ENCODE results near the gene BRICD5.

BRICD5 gene

GRCh38 chr16:2237102-2237482, 26.4 kb upstream of the BRICD5 start:
- DNase-seq = no peak

GRCh38 chr16:2236337-2237101, 25.9 kb upstream of the BRICD5 start, which contains the start of gene DNASE1L2:
DNASE1L2 (plus strand) TSS chr16:2236444; CDS start chr16:2236817, 373 bp downstream.
- no peak for DNase-seq

DNA sequence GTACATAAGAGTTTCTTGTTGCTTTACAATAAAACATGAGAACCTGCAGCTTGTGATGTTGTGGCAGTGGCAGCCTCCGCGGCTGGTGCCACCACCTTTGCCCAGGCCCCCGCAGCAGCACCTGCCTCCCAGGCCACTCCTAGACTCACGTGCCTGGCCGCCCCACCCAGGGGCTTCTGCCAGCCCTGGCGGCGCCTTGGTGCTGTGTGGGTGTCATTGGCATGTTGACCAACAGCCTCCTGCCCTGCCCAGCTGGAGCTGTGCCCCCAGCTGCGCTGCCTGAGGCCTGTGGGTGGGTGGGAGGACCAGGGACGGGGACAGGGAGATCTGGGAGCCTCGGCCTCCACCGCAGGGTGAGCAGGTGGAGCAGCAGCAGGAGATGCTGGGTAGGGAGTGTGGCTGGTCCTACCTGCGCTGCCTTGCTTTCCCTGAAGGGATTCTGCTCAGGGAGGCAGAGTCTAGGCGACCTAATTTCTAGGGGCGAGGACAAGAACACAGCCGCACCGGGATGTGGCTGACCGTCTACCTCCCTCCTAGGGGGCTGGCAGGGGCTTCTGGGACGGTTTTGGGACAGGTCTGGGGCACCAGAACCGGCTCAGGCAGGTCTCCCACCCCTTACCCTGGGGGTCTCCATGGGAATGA, 25.2 kb upstream of the BRICD5 start:
- DNase-seq = no peak

- no peak for DNase-seq
These were observed 24.6 kb upstream of the BRICD5 start for GRCh38 chr16:2235234-2235651.

GRCh38 chr16:2234813-2235170, 24.1 kb upstream of the BRICD5 start:
- DNase-seq = no peak

- DNase-seq = no peak
These were observed 23.5 kb upstream of the BRICD5 start for GRCh38 chr16:2233872-2234812.

DNA sequence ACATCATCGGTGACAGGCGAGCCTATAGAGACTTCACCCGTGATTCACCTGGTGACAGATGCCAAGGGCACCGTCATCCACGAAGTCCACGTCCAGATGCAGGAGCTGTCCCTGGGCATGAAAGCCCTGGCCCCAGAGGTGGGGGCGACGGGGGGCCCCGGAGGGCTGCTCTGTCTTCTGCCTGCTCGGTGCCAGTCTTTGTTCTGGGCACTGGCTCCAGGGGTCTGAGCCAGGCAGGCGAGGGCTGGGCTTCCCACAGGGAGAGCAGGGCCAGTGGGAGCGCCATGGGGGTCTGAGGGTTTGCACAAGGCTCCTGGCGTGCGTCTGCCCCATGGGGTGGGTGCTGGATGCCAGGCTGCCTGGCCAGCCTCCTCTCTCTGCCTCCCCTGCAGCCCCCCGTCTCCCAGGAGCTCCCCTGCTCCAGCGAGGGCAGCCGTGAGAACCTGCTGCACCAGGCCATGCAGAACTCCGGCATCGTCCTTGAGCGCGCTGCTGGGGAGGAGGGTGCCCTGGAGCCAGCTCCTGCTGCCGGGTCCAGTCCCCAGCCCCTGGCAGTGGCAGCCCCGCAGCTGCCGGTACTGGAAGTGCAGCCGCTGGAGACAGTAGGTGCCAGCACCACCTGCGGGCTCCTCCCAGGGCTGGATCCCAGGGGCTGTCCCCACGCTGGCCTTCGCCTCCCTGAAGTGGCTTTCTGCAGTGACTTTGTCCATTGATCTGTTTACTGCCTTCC, 22.5 kb upstream of the BRICD5 start:
- DNase-seq = no peak

GRCh38 chr16:2232094-2232990, 21.7 kb upstream of the BRICD5 start:
- no peak for DNase-seq

- no peak for DNase-seq
These were observed 20.6 kb upstream of the BRICD5 start for GRCh38 chr16:2231016-2231931.

GRCh38 chr16:2230376-2230775, 19.7 kb upstream of the BRICD5 start:
- no peak for DNase-seq

DNA sequence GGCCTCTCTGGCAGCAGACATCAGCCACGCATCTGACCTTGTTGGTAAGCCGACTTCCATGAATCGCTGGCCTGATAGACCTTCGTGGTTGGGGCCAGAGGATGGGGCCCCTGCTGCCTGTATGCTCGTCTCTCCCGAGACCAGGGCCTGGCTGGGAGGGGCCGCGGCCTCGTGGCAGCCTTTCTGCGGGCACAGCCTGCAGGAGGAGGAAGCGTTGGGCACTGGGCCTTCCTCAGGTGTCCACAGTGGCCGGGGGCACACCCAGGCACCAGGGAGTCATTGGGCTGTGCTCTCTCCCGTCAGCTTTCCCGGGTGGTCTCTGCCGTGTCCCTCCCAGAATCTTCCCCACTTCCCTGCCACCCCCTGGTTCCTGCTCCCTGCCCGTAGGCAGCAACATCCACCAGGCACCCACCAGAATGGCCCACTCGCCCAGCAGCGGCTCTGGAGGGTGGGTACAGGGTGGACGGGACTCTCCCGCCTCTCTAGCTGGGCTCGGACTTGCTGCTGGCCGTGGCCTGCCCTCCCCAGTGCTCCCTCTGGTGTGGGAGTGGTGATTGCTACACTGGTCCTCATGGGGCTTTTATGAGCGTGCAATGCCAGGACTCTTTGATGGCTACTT, 19.1 kb upstream of the BRICD5 start:
- DNase-seq = no peak

GRCh38 chr16:2229091-2229490, 18.4 kb upstream of the BRICD5 start:
- no peak for DNase-seq

GRCh38 chr16:2228161-2228824, 17.6 kb upstream of the BRICD5 start:
- DNase-seq = no peak

GRCh38 chr16:2226918-2227317, 16.3 kb upstream of the BRICD5 start:
- DNase-seq = no peak

DNA sequence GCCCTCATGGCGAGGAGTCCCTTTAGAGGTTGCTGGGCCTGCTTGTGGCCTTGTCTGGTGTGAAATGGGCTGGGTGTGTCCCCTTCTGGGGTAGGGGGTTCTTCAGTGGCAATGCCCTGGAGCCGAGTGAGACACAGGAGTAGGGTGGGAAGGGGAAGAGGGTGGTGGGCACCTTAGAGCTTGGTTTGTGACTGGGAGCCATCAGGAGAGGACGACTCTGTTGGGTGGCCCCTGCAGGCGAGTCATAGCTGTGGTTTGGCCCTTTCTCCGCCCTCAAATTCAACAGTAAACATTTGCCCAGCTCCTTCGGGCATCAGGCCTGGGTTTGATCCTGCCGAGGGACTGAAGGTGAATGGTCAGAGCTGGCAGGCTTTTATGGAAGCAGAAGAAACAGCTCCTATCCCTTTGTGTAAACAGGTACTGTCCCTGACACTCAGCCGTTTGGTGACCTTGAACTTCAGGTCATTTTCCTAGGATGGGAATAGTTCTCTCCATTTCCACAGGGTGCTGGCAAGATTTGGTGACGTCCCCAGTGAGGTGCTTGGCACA, 15.7 kb upstream of the BRICD5 start:
- DNase-seq = no peak

DNA sequence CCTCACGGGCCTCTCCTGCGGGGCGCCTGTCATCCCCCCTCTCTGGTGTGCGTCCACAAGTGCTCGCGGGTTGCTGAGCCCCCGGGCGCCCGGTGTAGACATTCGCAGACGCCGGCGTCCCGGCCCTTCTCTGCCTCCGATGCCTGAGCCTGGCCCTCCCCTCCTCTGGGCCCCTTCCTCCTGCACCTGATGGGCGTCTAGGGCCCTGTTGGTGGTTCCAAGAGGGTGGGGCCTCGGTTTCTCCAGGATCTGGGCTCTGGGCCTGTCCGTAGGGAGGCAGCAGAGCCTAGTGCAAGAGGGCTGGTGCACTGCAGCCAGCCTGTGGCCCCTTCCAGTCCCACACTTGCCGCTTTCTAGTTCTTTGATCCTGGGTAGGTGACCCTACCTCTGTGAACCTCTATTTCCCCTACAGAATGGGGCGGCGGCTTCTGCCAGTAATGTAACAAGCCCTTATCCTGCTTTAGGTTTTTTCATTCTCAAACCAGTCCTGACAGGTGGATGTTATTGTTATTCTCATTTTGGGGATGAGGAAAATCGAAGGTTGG, 13.4 kb upstream of the BRICD5 start:
- no peak for DNase-seq

GRCh38 chr16:2223221-2223941, 12.7 kb upstream of the BRICD5 start, which contains the start of gene E4F1:
E4F1 (plus strand) TSS chr16:2223591; CDS start chr16:2223614, 23 bp downstream.
- peak; percentile 97 for DNase-seq

GRCh38 chr16:2216330-2216729, 5.7 kb upstream of the BRICD5 start:
- DNase-seq = no peak
